ENCODE data around the gene TNFRSF14. TPM values are rescaled to one million over a fixed set of nuclear protein-coding genes. Genes with fewer than 3 reads are reported as not detected.

TNFRSF14 gene
- 0.85 TPM for polyA plus RNA-seq (2013, experiment 1 of 2)
- 0.51 TPM for polyA plus RNA-seq (2013, experiment 2 of 2)

- H3K27ac ChIP-seq (ENCODE audit: low read depth, low read length, severe bottlenecking) = no peak within 1 kb of the TSS
- H3K9me3 ChIP-seq (ENCODE audit: control insufficient read depth, low read length) = no peaks in the 10 kb centered on the region
- WGBS, 2 experiments (ENCODE audit: insufficient coverage in 2 of 2) = 46 to 58% methylated on average over 13 to 15 of the region's 16 CpGs
- H3K36me3 ChIP-seq (ENCODE audit: control insufficient read depth, insufficient read depth, low read length) = no peaks in the 10 kb centered on the region
- H3K4me3 ChIP-seq (ENCODE audit: extremely low read depth, insufficient read depth, low read length, poor library complexity, severe bottlenecking) = no peak within 1 kb of the TSS
- H3K4me1 ChIP-seq (ENCODE audit: control insufficient read depth, insufficient read depth, low read length, poor library complexity, severe bottlenecking) = peaks cover 2% of the 10 kb centered on the region
Observed at GRCh38 chr1:2556277-2556677, at the start of gene TNFRSF14. TSS of gene TNFRSF14 (plus strand) at chr1:2556371. CDS start at chr1:2556665, 294 bp downstream.

- Histone ChIP-seq H3K4me3 (ENCODE audit: extremely low read depth, insufficient read depth, low read length, poor library complexity, severe bottlenecking) (no peak overlapping the region), H3K9me3 (ENCODE audit: control insufficient read depth, low read length) (no peaks in the 10 kb centered on the region), H3K36me3 (ENCODE audit: control insufficient read depth, insufficient read depth, low read length) (peaks cover 30% of the 10 kb centered on the region), H3K4me1 (ENCODE audit: control insufficient read depth, insufficient read depth, low read length, poor library complexity, severe bottlenecking) (no peaks in the 10 kb centered on the region), H3K27ac (ENCODE audit: low read depth, low read length, severe bottlenecking) (no peak overlapping the region)
- WGBS, 2 experiments (ENCODE audit: insufficient coverage in 2 of 2) = 71 to 77% methylated on average over 14 to 15 of the region's 15 CpGs
Observed at GRCh38 chr1:2506901-2507565, 49.1 kb upstream of the TNFRSF14 start.

- Histone ChIP-seq H3K4me1 (ENCODE audit: control insufficient read depth, insufficient read depth, low read length, poor library complexity, severe bottlenecking) (no peaks in the 10 kb centered on the region), H3K27ac (ENCODE audit: low read depth, low read length, severe bottlenecking) (no peak overlapping the region), H3K4me3 (ENCODE audit: extremely low read depth, insufficient read depth, low read length, poor library complexity, severe bottlenecking) (no peak overlapping the region), H3K9me3 (ENCODE audit: control insufficient read depth, low read length) (no peaks in the 10 kb centered on the region), H3K36me3 (ENCODE audit: control insufficient read depth, insufficient read depth, low read length) (peaks cover 37% of the 10 kb centered on the region)
- WGBS, 2 experiments (ENCODE audit: insufficient coverage in 2 of 2) = 95% methylated on average over 3 to 6 of the region's 6 CpGs
Observed at GRCh38 chr1:2507744-2508155, 48.4 kb upstream of the TNFRSF14 start.

DNA sequence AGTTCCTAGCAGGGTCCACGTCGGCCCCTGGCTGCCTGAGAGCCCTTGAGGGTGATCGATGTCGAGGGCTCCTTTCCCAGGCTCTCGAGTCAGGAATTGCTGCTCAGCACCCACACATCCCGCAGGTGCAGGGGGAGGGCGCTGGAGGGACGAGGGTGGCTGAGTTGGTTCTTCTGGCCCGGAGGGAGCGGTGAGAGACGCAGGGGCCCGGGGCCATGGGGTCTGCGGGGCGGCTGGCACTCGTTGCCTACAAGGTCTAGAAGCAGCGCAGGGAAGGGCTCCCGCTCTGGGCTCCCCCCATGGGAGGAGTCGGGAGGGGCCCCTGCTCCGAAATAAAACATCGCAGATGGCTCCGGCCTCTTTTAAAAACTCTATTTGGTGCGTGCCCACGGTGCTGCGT lies 48.0 kb upstream of the TNFRSF14 start:
- 92% methylated on average over 17 to 18 of the region's 24 CpGs for WGBS, 2 experiments (ENCODE audit: insufficient coverage in 2 of 2)
- no peak overlapping the region for H3K27ac ChIP-seq (ENCODE audit: low read depth, low read length, severe bottlenecking)
- H3K4me3 ChIP-seq (ENCODE audit: extremely low read depth, insufficient read depth, low read length, poor library complexity, severe bottlenecking) = no peak overlapping the region
- H3K9me3 ChIP-seq (ENCODE audit: control insufficient read depth, low read length) = no peaks in the 10 kb centered on the region
- H3K36me3 ChIP-seq (ENCODE audit: control insufficient read depth, insufficient read depth, low read length) = peaks cover 41% of the 10 kb centered on the region
- H3K4me1 ChIP-seq (ENCODE audit: control insufficient read depth, insufficient read depth, low read length, poor library complexity, severe bottlenecking) = no peaks in the 10 kb centered on the region

- H3K36me3 ChIP-seq (ENCODE audit: control insufficient read depth, insufficient read depth, low read length) = peaks cover 47% of the 10 kb centered on the region
- no peaks in the 10 kb centered on the region for H3K4me1 ChIP-seq (ENCODE audit: control insufficient read depth, insufficient read depth, low read length, poor library complexity, severe bottlenecking)
- H3K27ac ChIP-seq (ENCODE audit: low read depth, low read length, severe bottlenecking) = no peak overlapping the region
- no peak overlapping the region for H3K4me3 ChIP-seq (ENCODE audit: extremely low read depth, insufficient read depth, low read length, poor library complexity, severe bottlenecking)
- H3K9me3 ChIP-seq (ENCODE audit: control insufficient read depth, low read length) = no peaks in the 10 kb centered on the region
- WGBS, 2 experiments (ENCODE audit: insufficient coverage in 2 of 2) = 94 to 97% methylated on average over 26 to 29 of the region's 29 CpGs
Observed at GRCh38 chr1:2508751-2509150, 47.4 kb upstream of the TNFRSF14 start.

- H3K9me3 ChIP-seq (ENCODE audit: control insufficient read depth, low read length) = no peaks in the 10 kb centered on the region
- H3K27ac ChIP-seq (ENCODE audit: low read depth, low read length, severe bottlenecking) = no peak overlapping the region
- H3K4me3 ChIP-seq (ENCODE audit: extremely low read depth, insufficient read depth, low read length, poor library complexity, severe bottlenecking) = no peak overlapping the region
- no peaks in the 10 kb centered on the region for H3K4me1 ChIP-seq (ENCODE audit: control insufficient read depth, insufficient read depth, low read length, poor library complexity, severe bottlenecking)
- 85 to 98% methylated on average over 8 to 11 of the region's 11 CpGs for WGBS, 2 experiments (ENCODE audit: insufficient coverage in 2 of 2)
- H3K36me3 ChIP-seq (ENCODE audit: control insufficient read depth, insufficient read depth, low read length) = peaks cover 53% of the 10 kb centered on the region
Observed at GRCh38 chr1:2509589-2509988, 46.6 kb upstream of the TNFRSF14 start.

GRCh38 chr1:2510366-2511155 lies 45.6 kb upstream of the TNFRSF14 start:
- no peaks in the 10 kb centered on the region for H3K9me3 ChIP-seq (ENCODE audit: control insufficient read depth, low read length)
- no peaks in the 10 kb centered on the region for H3K4me1 ChIP-seq (ENCODE audit: control insufficient read depth, insufficient read depth, low read length, poor library complexity, severe bottlenecking)
- 93 to 96% methylated on average over 21 to 24 of the region's 27 CpGs for WGBS, 2 experiments (ENCODE audit: insufficient coverage in 2 of 2)
- H3K27ac ChIP-seq (ENCODE audit: low read depth, low read length, severe bottlenecking) = no peak overlapping the region
- peaks cover 62% of the 10 kb centered on the region for H3K36me3 ChIP-seq (ENCODE audit: control insufficient read depth, insufficient read depth, low read length)
- no peak overlapping the region for H3K4me3 ChIP-seq (ENCODE audit: extremely low read depth, insufficient read depth, low read length, poor library complexity, severe bottlenecking)

DNA sequence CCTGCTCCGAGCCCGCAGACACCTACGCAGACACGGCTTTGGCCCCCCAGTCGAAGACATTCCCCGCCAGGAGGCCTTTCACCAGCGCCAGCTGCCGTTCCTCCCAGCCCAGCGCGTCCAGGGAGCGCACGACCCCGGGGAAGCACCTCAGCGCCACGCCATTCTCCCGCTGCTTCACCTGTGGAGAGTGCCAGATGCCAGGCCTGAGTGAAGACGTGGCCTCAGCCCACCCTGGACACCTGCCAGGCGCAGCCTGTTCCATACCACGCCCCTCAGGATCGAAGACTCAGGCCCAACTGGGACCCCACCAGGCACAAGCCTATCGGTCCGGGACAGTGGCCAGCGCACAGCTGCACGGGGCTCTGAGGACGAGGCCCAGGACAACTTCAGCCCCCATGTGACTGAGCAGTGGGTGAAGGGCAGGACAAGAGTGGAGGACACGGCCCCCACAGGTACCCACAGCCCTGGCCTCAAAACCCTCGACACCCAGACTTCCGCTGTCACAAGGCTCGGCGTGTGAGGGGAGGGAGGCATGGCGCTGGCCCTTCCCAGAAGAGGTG lies 43.2 kb upstream of the TNFRSF14 start:
- no peaks in the 10 kb centered on the region for H3K4me1 ChIP-seq (ENCODE audit: control insufficient read depth, insufficient read depth, low read length, poor library complexity, severe bottlenecking)
- no peak overlapping the region for H3K4me3 ChIP-seq (ENCODE audit: extremely low read depth, insufficient read depth, low read length, poor library complexity, severe bottlenecking)
- no peak overlapping the region for H3K27ac ChIP-seq (ENCODE audit: low read depth, low read length, severe bottlenecking)
- no peaks in the 10 kb centered on the region for H3K9me3 ChIP-seq (ENCODE audit: control insufficient read depth, low read length)
- 90 to 94% methylated on average over 30 to 31 of the region's 31 CpGs for WGBS, 2 experiments (ENCODE audit: insufficient coverage in 2 of 2)
- peaks cover 85% of the 10 kb centered on the region for H3K36me3 ChIP-seq (ENCODE audit: control insufficient read depth, insufficient read depth, low read length)

- Histone ChIP-seq H3K9me3 (ENCODE audit: control insufficient read depth, low read length) (no peaks in the 10 kb centered on the region), H3K36me3 (ENCODE audit: control insufficient read depth, insufficient read depth, low read length) (peaks cover 93% of the 10 kb centered on the region), H3K27ac (ENCODE audit: low read depth, low read length, severe bottlenecking) (no peak overlapping the region), H3K4me1 (ENCODE audit: control insufficient read depth, insufficient read depth, low read length, poor library complexity, severe bottlenecking) (peaks cover 3% of the 10 kb centered on the region), H3K4me3 (ENCODE audit: extremely low read depth, insufficient read depth, low read length, poor library complexity, severe bottlenecking) (no peak overlapping the region)
- 97 to 98% methylated on average over 16 to 37 of the region's 43 CpGs for WGBS, 2 experiments (ENCODE audit: insufficient coverage in 2 of 2)
Observed at GRCh38 chr1:2513939-2514652, 42.1 kb upstream of the TNFRSF14 start.

DNA sequence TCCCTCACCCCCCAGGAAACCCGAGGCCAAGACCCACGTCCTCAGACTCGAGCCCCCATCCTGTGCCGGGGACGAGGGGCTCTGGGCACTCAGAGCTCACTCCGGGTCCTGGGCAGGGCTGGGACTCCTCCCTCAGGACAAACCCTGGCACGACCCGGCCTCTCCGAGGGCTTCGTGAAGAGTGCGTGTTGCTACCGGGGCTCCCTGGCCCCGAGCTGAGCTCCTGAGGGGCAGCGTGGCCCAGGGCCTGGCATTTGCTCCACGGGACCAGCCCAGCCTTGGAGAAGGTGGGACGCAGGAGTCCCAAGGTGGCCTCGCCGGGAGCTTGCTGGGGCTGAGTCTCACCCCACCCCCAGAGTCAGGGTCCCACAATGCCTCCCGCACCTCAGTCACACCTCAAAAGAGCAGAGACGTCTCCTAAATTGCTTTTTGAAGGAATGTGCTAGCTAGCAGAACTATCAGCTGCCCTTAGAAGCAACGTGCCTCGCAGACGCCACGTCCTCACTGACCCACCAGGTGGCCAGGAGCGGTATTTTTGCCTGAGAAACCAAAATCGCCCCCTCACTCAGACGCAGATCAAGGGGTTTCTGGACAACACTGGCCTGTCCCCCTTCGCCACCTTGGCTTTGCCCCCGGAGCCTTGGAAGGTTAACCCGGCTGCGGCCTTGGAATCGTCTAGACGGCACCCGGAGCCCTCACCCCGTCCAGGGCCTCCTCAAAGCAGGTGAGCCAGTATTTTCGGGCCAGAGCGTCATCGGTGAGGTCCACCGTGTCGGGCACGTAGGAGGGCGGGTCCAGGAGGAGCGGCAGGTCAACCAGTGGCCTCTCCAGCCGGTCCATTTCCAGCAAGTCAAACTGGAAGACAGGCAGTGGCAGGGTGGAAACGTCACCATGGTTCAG lies 41.1 kb upstream of the TNFRSF14 start:
- no peak overlapping the region for H3K27ac ChIP-seq (ENCODE audit: low read depth, low read length, severe bottlenecking)
- no peaks in the 10 kb centered on the region for H3K9me3 ChIP-seq (ENCODE audit: control insufficient read depth, low read length)
- H3K4me1 ChIP-seq (ENCODE audit: control insufficient read depth, insufficient read depth, low read length, poor library complexity, severe bottlenecking) = peaks cover 5% of the 10 kb centered on the region
- no peak overlapping the region for H3K4me3 ChIP-seq (ENCODE audit: extremely low read depth, insufficient read depth, low read length, poor library complexity, severe bottlenecking)
- peaks cover 94% of the 10 kb centered on the region for H3K36me3 ChIP-seq (ENCODE audit: control insufficient read depth, insufficient read depth, low read length)
- 92 to 95% methylated on average over 31 to 44 of the region's 45 CpGs for WGBS, 2 experiments (ENCODE audit: insufficient coverage in 2 of 2)
